Measurements from ENCODE around the gene NIT1. TPM values are rescaled to one million over a fixed set of nuclear protein-coding genes. Genes with fewer than 3 reads are reported as not detected.

NIT1 gene
- total and polyA plus RNA-seq, 2 of the 13 experiments (the other 11 are each of a cell fraction or from before 2014, with no cell fraction given): 22.7 to 31.0 TPM

GRCh38 chr1:161069731-161070270 lies 48.1 kb upstream of the NIT1 start, which contains the start of gene ARHGAP30:
Gene ARHGAP30, minus strand, starts transcription at chr1:161069891. Its CDS starts 267 bp downstream, at chr1:161069624.
- FAIRE-seq: no peak
- Histone ChIP-seq H3K79me2 (ENCODE audit: insufficient read depth, low read length) (no peaks in the 10 kb centered on the region), H3K9ac (ENCODE audit: insufficient read depth, low read depth, low read length) (no peak within 1 kb of the TSS), H3K4me2 (ENCODE audit: low read depth, low read length) (no peak within 1 kb of the TSS), H3K4me1 (ENCODE audit: insufficient read depth, low read length) (peaks cover 31% of the 10 kb centered on the region), H3K27me3 (ENCODE audit: control insufficient read depth in 1 of 2, insufficient read depth in 2 of 2, low read length in 2 of 2) (no peaks in the 10 kb centered on the region), H3K4me3 (replicated peaks in 1 of 3; ENCODE audit: insufficient read depth in 1 of 3, low read depth in 2 of 3, low read length in 3 of 3) (no peak within 1 kb of the TSS), H3K9me3 (ENCODE audit: low read length) (no peaks in the 10 kb centered on the region), H3K27ac (ENCODE audit: extremely low read length, insufficient read depth, low read length) (no peak within 1 kb of the TSS), H4K20me1 (ENCODE audit: insufficient read depth, low read length) (no peaks in the 10 kb centered on the region), H2AFZ (ENCODE audit: low read length) (no peak within 1 kb of the TSS), H3K36me3 (replicated peaks in 1 of 2; ENCODE audit: control insufficient read depth in 1 of 2, insufficient read depth in 2 of 2, low read length in 2 of 2) (no peaks in the 10 kb centered on the region)
- WGBS (ENCODE audit: low lambda C conversion rate): 92% methylated on average over 5 of the region's 9 CpGs
- ChIA-PET POLR2A (interaction anchor here (1.6 kb wide), 1 partner anchor 24 kb away, joined by 4 read pairs; the partner anchor contains the start of gene USF1), CTCF (ENCODE audit: low intra/inter-chr PET ratio, low total read pairs) (no interaction called here)
- in situ Hi-C loops (cut with HindIII; ENCODE audit: extremely low pct_ligation_motif_present, low pct_unique_long_range_greater_than_20kb): no loop called here
- DNase-seq (ENCODE audit: low spot score): no peak
- ATAC-seq: no peak
- intact Hi-C loops (cut with micrococcal nuclease; ENCODE audit: unreplicated experiment): no loop called here
- TF ChIP-seq CSRNP1 (CRISPR knock-in tag; IDR thresholded peaks at IDR 0.05): no peak
- no TSS peak for BruUV-seq (replicated peaks)

- no peaks in the 10 kb centered on the region for H3K36me3 ChIP-seq (replicated peaks in 1 of 2; ENCODE audit: control insufficient read depth in 1 of 2, insufficient read depth in 2 of 2, low read length in 2 of 2)
- H2AFZ ChIP-seq (ENCODE audit: low read length): no peak overlapping the region
- H4K20me1 ChIP-seq (ENCODE audit: insufficient read depth, low read length): no peaks in the 10 kb centered on the region
- intact Hi-C loops (cut with micrococcal nuclease; ENCODE audit: unreplicated experiment) (no loop called here), in situ Hi-C loops (cut with HindIII; ENCODE audit: extremely low pct_ligation_motif_present, low pct_unique_long_range_greater_than_20kb) (no loop called here)
- H3K27ac ChIP-seq (ENCODE audit: extremely low read length, insufficient read depth, low read length): no peak overlapping the region
- no peak for DNase-seq (ENCODE audit: low spot score)
- ChIA-PET POLR2A (interaction anchor here (1.6 kb wide), 1 partner anchor 25 kb away, joined by 4 read pairs; the partner anchor contains the start of gene USF1), CTCF (ENCODE audit: low intra/inter-chr PET ratio, low total read pairs) (interaction anchor here (4.5 kb wide), 1 partner anchor 27 kb away, joined by 50 read pairs; the partner anchor contains the start of gene KLHDC9)
- no peaks in the 10 kb centered on the region for H3K9me3 ChIP-seq (ENCODE audit: low read length)
- no peak overlapping the region for H3K4me3 ChIP-seq (replicated peaks in 1 of 3; ENCODE audit: insufficient read depth in 1 of 3, low read depth in 2 of 3, low read length in 3 of 3)
- H3K4me2 ChIP-seq (ENCODE audit: low read depth, low read length): no peak overlapping the region
- no TSS peak for BruUV-seq (replicated peaks)
- no peaks in the 10 kb centered on the region for H3K79me2 ChIP-seq (ENCODE audit: insufficient read depth, low read length)
- 90% methylated on average over 4 of the region's 4 CpGs for WGBS (ENCODE audit: low lambda C conversion rate)
- H3K27me3 ChIP-seq (ENCODE audit: control insufficient read depth in 1 of 2, insufficient read depth in 2 of 2, low read length in 2 of 2): no peaks in the 10 kb centered on the region
- no peak for FAIRE-seq
- no peak for ATAC-seq
- peaks cover 35% of the 10 kb centered on the region for H3K4me1 ChIP-seq (ENCODE audit: insufficient read depth, low read length)
- H3K9ac ChIP-seq (ENCODE audit: insufficient read depth, low read depth, low read length): no peak overlapping the region
- TF ChIP-seq IKZF5 (CRISPR knock-in tag; IDR thresholded peaks at IDR 0.05): no peak
- no peak for TF ChIP-seq CBX1 (IDR thresholded peaks at IDR 0.05; ENCODE audit: low read depth)
- TF ChIP-seq TRAFD1 (CRISPR knock-in tag; IDR thresholded peaks at IDR 0.05; ENCODE audit: borderline replicate concordance): no peak
- TF ChIP-seq ZNF670 (CRISPR knock-in tag; IDR thresholded peaks at IDR 0.05; ENCODE audit: borderline replicate concordance): no peak
- no peak for TF ChIP-seq ZNF557 (CRISPR knock-in tag; IDR thresholded peaks at IDR 0.05)
- no peak for TF ChIP-seq ZNF362 (CRISPR knock-in tag; IDR thresholded peaks at IDR 0.05; ENCODE audit: borderline replicate concordance)
- TF ChIP-seq NAIF1 (CRISPR knock-in tag; IDR thresholded peaks at IDR 0.05; ENCODE audit: borderline replicate concordance): no peak
- TF ChIP-seq ZC3H13 (CRISPR knock-in tag; IDR thresholded peaks at IDR 0.05): no peak
- TF ChIP-seq ZFP36L1 (CRISPR knock-in tag; IDR thresholded peaks at IDR 0.05): no peak
- TF ChIP-seq ZNF282 (IDR thresholded peaks at IDR 0.05; ENCODE audit: partially characterized antibody): no peak
Measured at GRCh38 chr1:161070761-161071160, 47.1 kb upstream of the NIT1 start.
